ENCODE results near the gene C1QTNF4. TPM values are rescaled to one million over a fixed set of nuclear protein-coding genes. Genes with fewer than 3 reads are reported as not detected.
"Not testable (repeated sequence)": the region's sequence is repeated elsewhere in the genome, so short reads cannot be mapped to it uniquely, and the experiment has no call there.

The C1QTNF4 gene
- total RNA-seq, 2 experiments from 2014 or later: 0.25 to 0.68 TPM

DNA sequence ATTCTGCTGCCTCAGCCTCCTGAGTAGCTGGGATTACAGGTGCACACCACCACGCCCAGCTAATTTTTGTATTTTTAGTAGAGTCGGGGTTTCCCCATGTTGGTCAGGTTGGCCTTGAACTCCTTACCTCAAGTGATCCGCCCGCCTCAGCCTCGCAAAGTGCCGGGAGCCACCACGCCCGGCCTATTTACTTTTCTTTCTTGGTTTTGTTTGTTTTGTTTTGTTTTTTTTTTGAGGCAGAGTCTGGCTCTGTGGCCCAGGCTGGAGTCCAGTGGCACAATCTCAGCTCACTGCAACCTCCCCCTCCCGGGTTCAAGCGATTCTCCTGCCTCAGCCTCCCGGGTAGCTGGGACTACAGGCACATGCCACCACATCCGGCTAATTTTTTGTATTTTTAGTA lies 37.2 kb downstream of the C1QTNF4 start:
- ChIA-PET POLR2A (interaction anchor here (1.5 to 2.8 kb wide), 2 partner anchors 8 to 17 kb away, joined by 3 to 11 read pairs; partner anchors contain the start of gene PTPMT1), CTCF (interaction anchor here (0.6 to 2.4 kb wide), 2 partner anchors 8 to 21 kb away, joined by 3 to 12 read pairs; partner anchors contain the start of genes KBTBD4, NDUFS3 and PTPMT1)
- H3K27me3 Mint-ChIP-seq; H3K36me3 Mint-ChIP-seq (ENCODE audit: low read depth); H3K9me3 Mint-ChIP-seq; H3K27ac Mint-ChIP-seq; DNase-seq; H3K4me3 Mint-ChIP-seq: not testable (repeated sequence)
- H3K4me1 Mint-ChIP-seq: peaks cover 10% of the 10 kb centered on the region

GRCh38 chr11:47553406-47553743 lies 40.8 kb downstream of the C1QTNF4 start:
- CTCF ChIA-PET: interaction anchor here (0.6 to 1.3 kb wide), 17 partner anchors 9 to 45 kb away, joined by 3 to 7 read pairs (median 4); partner anchors contain the start of gene PTPMT1
- Mint-ChIP-seq H3K4me1 (peaks cover 35% of the 10 kb centered on the region), H3K27ac (peak overlapping the region; percentile 19), H3K9me3 (no peaks in the 10 kb centered on the region), H3K4me3 (peak overlapping the region; percentile 96), H3K27me3 (no peaks in the 10 kb centered on the region), H3K36me3 (ENCODE audit: low read depth) (peaks cover 21% of the 10 kb centered on the region)
- no peak for DNase-seq
- POLR2A ChIA-PET: interaction anchor here (0.7 to 5.0 kb wide), 5 partner anchors 12 to 65 kb away, joined by 3 to 55 read pairs (median 23); partner anchors contain the start of genes KBTBD4, NDUFS3 and PTPMT1

DNA sequence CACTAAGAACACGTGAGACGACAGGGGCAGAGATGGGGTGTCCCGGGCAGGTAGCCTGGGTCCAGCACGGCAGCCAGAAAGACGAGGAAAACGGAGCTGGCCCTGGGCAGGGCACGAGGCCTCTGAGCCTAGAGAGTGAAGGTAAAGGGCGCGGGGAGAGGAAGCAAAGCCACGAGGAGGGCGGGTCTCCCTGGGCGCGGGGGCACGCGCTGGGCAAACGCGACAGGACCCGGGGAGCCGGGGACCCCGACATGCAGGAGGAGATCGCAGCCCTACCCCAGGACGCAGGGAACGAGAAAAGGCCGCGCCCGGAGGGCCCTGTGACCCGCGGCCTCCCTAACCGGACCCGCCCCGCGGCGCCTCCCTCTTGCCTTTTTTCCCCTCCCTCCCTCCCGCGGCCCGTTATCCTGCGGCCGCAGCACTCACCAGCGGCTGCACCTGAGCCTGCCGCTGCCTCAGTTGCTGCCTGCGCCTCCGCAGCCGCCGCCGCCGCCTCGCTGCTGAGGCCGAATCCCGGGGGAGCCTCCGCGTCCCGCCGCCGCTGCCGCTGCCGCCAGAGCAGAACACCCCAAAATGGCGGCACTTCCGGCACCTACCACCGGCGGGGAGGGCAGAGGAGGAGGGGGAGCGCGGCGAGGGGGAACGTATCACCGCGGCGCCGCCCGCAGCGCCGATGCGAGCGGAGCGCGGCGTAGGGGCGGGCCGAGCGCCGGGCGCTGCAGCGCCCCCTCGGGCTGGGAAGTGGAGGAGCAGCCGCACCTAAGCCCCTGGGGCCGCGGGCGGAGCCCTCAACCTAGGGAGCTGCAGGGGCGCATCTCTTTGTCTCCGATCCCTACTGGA lies 41.4 kb downstream of the C1QTNF4 start, which contains the start of gene CELF1:
CELF1 (minus strand) TSS at position 567 of the 840 bp plus-strand sequence. CDS start 53,609 bp downstream, outside the sequence.
- Mint-ChIP-seq H3K4me1 (peaks cover 41% of the 10 kb centered on the region), H3K9me3 (no peaks in the 10 kb centered on the region), H3K27ac (peak within 1 kb of the TSS; percentile 89), H3K36me3 (ENCODE audit: low read depth) (peaks cover 21% of the 10 kb centered on the region), H3K4me3 (peak within 1 kb of the TSS; percentile 96), H3K27me3 (no peaks in the 10 kb centered on the region)
- CTCF ChIA-PET: interaction anchor here (0.6 to 3.1 kb wide), 26 partner anchors 9 to 373 kb away, joined by 3 to 17 read pairs (median 4); partner anchors contain the start of genes AGBL2, KBTBD4, NDUFS3 and PTPMT1
- peak; percentile 94 for DNase-seq
- POLR2A ChIA-PET: interaction anchor here (0.7 to 5.0 kb wide), 10 partner anchors 12 to 91 kb away, joined by 3 to 55 read pairs (median 4); partner anchors contain the start of genes KBTBD4, NDUFS3 and PTPMT1

DNA sequence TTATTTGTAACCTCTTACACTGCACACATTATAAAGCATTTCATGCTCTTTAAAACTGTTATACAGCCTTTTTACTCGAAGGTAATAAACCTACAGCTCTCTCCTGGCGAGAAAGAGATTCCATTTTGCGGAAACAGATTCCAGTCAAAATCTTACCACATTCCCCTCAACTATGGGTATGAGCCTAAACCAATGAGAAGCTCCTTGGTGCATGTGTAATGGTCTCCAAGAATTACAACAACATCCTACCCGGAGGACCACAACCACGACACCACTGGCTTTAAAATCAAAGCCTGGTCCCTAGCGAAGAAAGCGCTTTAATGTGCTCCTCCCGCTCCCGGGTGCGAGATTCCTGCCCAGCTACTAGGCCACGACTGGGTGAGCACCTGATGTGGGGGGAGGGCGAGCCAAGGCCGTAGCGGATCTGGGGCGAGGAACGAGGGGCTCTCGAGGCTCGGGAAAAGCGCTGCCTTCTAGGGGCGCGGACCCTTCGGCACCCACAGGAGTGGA lies 42.1 kb downstream of the C1QTNF4 start:
- DNase-seq: peak; percentile 40

GRCh38 chr11:47551086-47551485 lies 43.1 kb downstream of the C1QTNF4 start:
- peak overlapping the region; percentile 89 for H3K27ac Mint-ChIP-seq
- peaks cover 46% of the 10 kb centered on the region for H3K4me1 Mint-ChIP-seq
- H3K9me3 Mint-ChIP-seq: no peaks in the 10 kb centered on the region
- CTCF ChIA-PET: interaction anchor here (0.8 to 3.1 kb wide), 11 partner anchors 10 to 288 kb away, joined by 3 to 17 read pairs (median 3); partner anchors contain the start of genes KBTBD4 and NDUFS3
- H3K36me3 Mint-ChIP-seq (ENCODE audit: low read depth): peaks cover 27% of the 10 kb centered on the region
- no peak for DNase-seq
- H3K27me3 Mint-ChIP-seq: no peaks in the 10 kb centered on the region
- POLR2A ChIA-PET: interaction anchor here (0.7 to 5.0 kb wide), 10 partner anchors 10 to 336 kb away, joined by 3 to 55 read pairs (median 6); partner anchors contain the start of genes ACP2, DDB2, KBTBD4 and NDUFS3
- H3K4me3 Mint-ChIP-seq: peak overlapping the region; percentile 96

More for the DNA sequence above, 42.1 kb downstream of the C1QTNF4 start:
- ChIA-PET POLR2A (interaction anchor here (0.7 to 5.0 kb wide), 14 partner anchors 11 to 337 kb away, joined by 3 to 55 read pairs (median 4); partner anchors contain the start of genes ACP2, DDB2, KBTBD4 and NDUFS3), CTCF (interaction anchor here (0.7 to 3.1 kb wide), 13 partner anchors 11 to 372 kb away, joined by 3 to 17 read pairs (median 4); partner anchors contain the start of genes AGBL2, KBTBD4 and NDUFS3)
- Mint-ChIP-seq H3K4me3 (peak overlapping the region; percentile 96), H3K27me3 (no peaks in the 10 kb centered on the region), H3K36me3 (ENCODE audit: low read depth) (peaks cover 22% of the 10 kb centered on the region), H3K4me1 (peaks cover 44% of the 10 kb centered on the region), H3K27ac (peak overlapping the region; percentile 89), H3K9me3 (no peaks in the 10 kb centered on the region)

DNA sequence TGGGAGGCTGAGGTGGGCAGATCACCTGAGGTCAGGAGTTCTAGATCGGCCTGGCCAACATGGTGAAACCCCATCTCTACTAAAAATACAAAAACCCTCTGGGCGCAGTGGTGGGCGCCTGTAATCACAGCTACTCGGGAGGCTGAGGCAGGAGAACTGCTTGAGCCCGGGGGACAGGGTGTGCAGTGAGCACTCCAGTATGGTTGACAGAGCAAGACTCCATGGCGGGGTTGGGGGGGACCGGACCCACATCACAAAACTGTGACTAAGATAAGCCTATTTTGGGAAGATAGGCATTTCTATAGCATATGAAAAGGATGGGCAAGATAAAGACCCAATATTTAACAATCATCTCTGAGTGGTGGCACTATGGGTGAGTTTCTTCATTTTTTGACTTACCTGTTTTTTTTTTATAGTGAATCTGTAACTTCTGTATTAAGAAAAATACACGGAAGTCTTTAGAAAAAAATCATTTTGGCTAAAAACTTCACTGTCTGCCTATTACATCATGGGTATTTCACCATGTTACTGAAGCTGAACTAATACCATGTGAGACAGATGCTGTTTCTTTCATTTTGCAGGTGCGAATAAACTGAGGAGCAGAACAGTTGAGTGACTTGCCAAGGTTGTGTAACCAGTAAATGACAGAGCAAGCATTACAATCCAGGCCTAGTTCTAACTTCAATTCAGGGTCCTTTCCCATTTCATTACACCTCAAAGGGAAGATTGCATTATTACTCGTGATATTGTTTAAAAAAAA lies 43.7 kb downstream of the C1QTNF4 start:
- no peaks in the 10 kb centered on the region for H3K9me3 Mint-ChIP-seq
- peaks cover 27% of the 10 kb centered on the region for H3K36me3 Mint-ChIP-seq (ENCODE audit: low read depth)
- ChIA-PET CTCF (interaction anchor here (0.7 to 3.1 kb wide), 7 partner anchors 9 to 60 kb away, joined by 3 to 17 read pairs (median 3); partner anchors contain the start of gene NDUFS3), POLR2A (interaction anchor here (1.3 to 5.0 kb wide), 7 partner anchors 9 to 335 kb away, joined by 5 to 55 read pairs (median 7); partner anchors contain the start of genes ACP2, DDB2, KBTBD4 and NDUFS3)
- H3K4me3 Mint-ChIP-seq: peak overlapping the region; percentile 96
- peak overlapping the region; percentile 52 for H3K27ac Mint-ChIP-seq
- peaks cover 46% of the 10 kb centered on the region for H3K4me1 Mint-ChIP-seq
- H3K27me3 Mint-ChIP-seq: no peaks in the 10 kb centered on the region
- no peak for DNase-seq

- H3K9me3 Mint-ChIP-seq, POLR2A ChIA-PET, H3K4me3 Mint-ChIP-seq, DNase-seq, H3K27me3 Mint-ChIP-seq: not testable (repeated sequence)
- CTCF ChIA-PET: interaction anchor here (0.6 kb wide), 1 partner anchor 13 kb away, joined by 4 read pairs; no protein-coding TSS in a partner anchor
- Mint-ChIP-seq H3K27ac (peak overlapping the region; percentile 31), H3K36me3 (ENCODE audit: low read depth) (peaks cover 26% of the 10 kb centered on the region), H3K4me1 (peaks cover 58% of the 10 kb centered on the region)
Observed at GRCh38 chr11:47546274-47546673, 47.9 kb downstream of the C1QTNF4 start.

- ChIA-PET POLR2A (interaction anchor here (1.8 kb wide), 1 partner anchor 10 kb away, joined by 5 read pairs; no protein-coding TSS in a partner anchor), CTCF (no interaction called here)
- Mint-ChIP-seq H3K27ac (no peak overlapping the region), H3K9me3 (no peaks in the 10 kb centered on the region), H3K4me3 (no peak overlapping the region), H3K36me3 (ENCODE audit: low read depth) (peaks cover 29% of the 10 kb centered on the region), H3K4me1 (peaks cover 58% of the 10 kb centered on the region), H3K27me3 (no peaks in the 10 kb centered on the region)
- no peak for DNase-seq
Observed at GRCh38 chr11:47545298-47545697, 48.9 kb downstream of the C1QTNF4 start.

GRCh38 chr11:47541070-47541469 lies 53.1 kb downstream of the C1QTNF4 start:
- DNase-seq: no peak
- ChIA-PET POLR2A (interaction anchor here (1.4 to 4.1 kb wide), 4 partner anchors 10 to 326 kb away, joined by 3 to 33 read pairs (median 4); partner anchors contain the start of genes CELF1, DDB2 and PTPMT1), CTCF (interaction anchor here (0.6 to 3.0 kb wide), 5 partner anchors 10 to 169 kb away, joined by 3 to 17 read pairs (median 3); no protein-coding TSS in a partner anchor)
- no peaks in the 10 kb centered on the region for H3K9me3 Mint-ChIP-seq
- H3K36me3 Mint-ChIP-seq (ENCODE audit: low read depth): peaks cover 24% of the 10 kb centered on the region
- H3K4me3 Mint-ChIP-seq: no peak overlapping the region
- peak overlapping the region; percentile 76 for H3K27ac Mint-ChIP-seq
- no peaks in the 10 kb centered on the region for H3K27me3 Mint-ChIP-seq
- peaks cover 52% of the 10 kb centered on the region for H3K4me1 Mint-ChIP-seq

- no peaks in the 10 kb centered on the region for H3K27me3 Mint-ChIP-seq
- H3K4me3 Mint-ChIP-seq: no peak overlapping the region
- CTCF ChIA-PET: interaction anchor here (0.9 to 3.0 kb wide), 6 partner anchors 9 to 416 kb away, joined by 3 to 17 read pairs (median 4); partner anchors contain the start of gene CELF1
Observed at GRCh38 chr11:47539681-47540039, 54.6 kb downstream of the C1QTNF4 start.

More at GRCh38 chr11:47539681-47540039, 54.6 kb downstream of the C1QTNF4 start:
- no peak for DNase-seq
- peaks cover 54% of the 10 kb centered on the region for H3K4me1 Mint-ChIP-seq
- H3K27ac Mint-ChIP-seq: peak overlapping the region; percentile 76
- POLR2A ChIA-PET: interaction anchor here (1.2 to 4.1 kb wide), 6 partner anchors 12 to 325 kb away, joined by 3 to 33 read pairs (median 4); partner anchors contain the start of genes CELF1, DDB2 and PTPMT1
- H3K9me3 Mint-ChIP-seq: no peaks in the 10 kb centered on the region
- H3K36me3 Mint-ChIP-seq (ENCODE audit: low read depth): peaks cover 30% of the 10 kb centered on the region
